Endodermal cell (in vitro differentiated cells): ENCODE results near the gene NKX1-2. TPM values are rescaled to one million over a fixed set of nuclear protein-coding genes. Genes with fewer than 3 reads are reported as not detected.

Experiments used
- DNase-seq: peaks from one replicate; pipeline ENCODE4 v3.0.0-alpha.2; 2017
- H3K27ac ChIP-seq: 2 replicates; pipeline ENCODE4 v1.5.1; 2013; ENCODE audit warnings: mild to moderate bottlenecking, low read depth, low read length, moderate library complexity
- H3K27me3 ChIP-seq: 2 replicates; pipeline ENCODE4 v1.6.1; 2013; ENCODE audit warnings: mild to moderate bottlenecking, low read length, moderate library complexity; ENCODE audit not compliant: insufficient read depth, control insufficient read depth, poor library complexity, severe bottlenecking
- H3K36me3 ChIP-seq: 2 replicates; pipeline ENCODE4 v1.7.0; 2013; ENCODE audit warnings: mild to moderate bottlenecking, low read length, moderate library complexity; ENCODE audit not compliant: control insufficient read depth, insufficient read depth
- H3K4me1 ChIP-seq: one replicate; pipeline ENCODE4 v1.7.0; 2013; ENCODE audit warnings: low read length; ENCODE audit not compliant: control insufficient read depth, insufficient read depth
- H3K4me3 ChIP-seq: 2 replicates; pipeline ENCODE4 v1.5.1; 2013; ENCODE audit warnings: mild to moderate bottlenecking, low read length, moderate library complexity
- H3K9ac ChIP-seq: 2 replicates; pipeline ENCODE4 v1.6.1; 2013; ENCODE audit warnings: mild to moderate bottlenecking, low read length, moderate library complexity; ENCODE audit not compliant: poor library complexity, severe bottlenecking; ENCODE audit errors: extremely low read depth
- H3K9me3 ChIP-seq: 2 replicates; pipeline ENCODE4 v1.6.1; 2013; ENCODE audit warnings: mild to moderate bottlenecking, low read length, moderate library complexity; ENCODE audit not compliant: control insufficient read depth
- H3K27ac Mint-ChIP-seq: 2 replicates; pipeline ENCODE4 v1.8.0; 2020; ENCODE audit warnings: mixed read lengths
- H3K27me3 Mint-ChIP-seq: 2 replicates; pipeline ENCODE4 v1.8.0; 2021; ENCODE audit warnings: mild to moderate bottlenecking, mixed read lengths; ENCODE audit not compliant: insufficient read depth
- H3K36me3 Mint-ChIP-seq: 2 replicates; pipeline ENCODE4 v1.8.0; 2020; ENCODE audit warnings: low read depth, mixed read lengths
- H3K4me1 Mint-ChIP-seq: 2 replicates; pipeline ENCODE4 v1.8.0; 2020; ENCODE audit warnings: mixed read lengths
- H3K4me3 Mint-ChIP-seq: 2 replicates; pipeline ENCODE4 v1.8.0; 2020; ENCODE audit warnings: mild to moderate bottlenecking, moderate library complexity, mixed read lengths
- H3K9me3 Mint-ChIP-seq: 2 replicates; pipeline ENCODE4 v1.8.0; 2020; ENCODE audit warnings: mild to moderate bottlenecking, mixed read lengths
- WGBS, 2 experiments: methylation state at CpG; one replicate each; pipeline versions ENCODE4 v1.1.5 to v1.1.7; 2013; ENCODE audit warnings: missing lambda C conversion rate in 2 of 2, mixed read lengths in 1 of 2; ENCODE audit not compliant: insufficient coverage in 1 of 2, insufficient read length in 1 of 2; 5-methylcytosine and 5-hydroxymethylcytosine counted together
- total RNA-seq, 2 donors: library from RNA; stranded (reverse); fragmentation: NEBNext Ultra II Directional in 1 of 2; extraction: Animal tissue kit (Norgen Biotek cat#: 25700) in 1 of 2; gene quantifications; 2 replicates in 1 of 2; 3 replicates in 1 of 2; pipeline ENCODE4 v1.2.1, GENCODE V29; 2021
- TF ChIP-seq, protein P1 (sequence below): fragments of 200-600 bp; sonication (generic); conservative IDR thresholded peaks from 2 replicates; pipeline ENCODE4 v1.5.0; 2021; ENCODE audit warnings: antibody characterized with exemption, mild to moderate bottlenecking

Gene NKX1-2
- total RNA-seq, 2 donors from 2014 or later: 2.3 to 3.3 TPM

DNA sequence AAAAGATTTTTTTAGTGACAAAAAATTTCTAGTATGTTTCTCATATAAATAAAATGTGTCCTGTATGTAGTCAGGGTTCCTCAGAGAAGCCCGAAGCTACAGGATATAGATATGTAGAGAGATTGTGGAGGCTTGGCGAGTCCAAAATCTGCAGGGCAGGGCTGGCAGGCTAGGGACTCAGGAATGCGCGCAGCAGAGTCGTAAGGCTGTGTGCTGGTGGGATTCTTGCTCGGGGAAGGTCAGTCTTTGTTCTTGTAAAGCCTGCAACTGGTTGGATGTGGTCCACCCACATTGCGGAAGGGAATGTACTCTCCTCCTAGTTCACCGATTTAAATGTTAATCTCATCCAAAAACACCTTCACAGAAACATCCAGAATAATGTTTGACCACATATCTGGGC is 42.4 kb upstream of the NKX1-2 start:
- Mint-ChIP-seq H3K36me3 (peaks cover 37% of the 10 kb centered on the region), H3K27me3 (no peaks in the 10 kb centered on the region), H3K27ac (no peak overlapping the region), H3K9me3 (peaks cover 1% of the 10 kb centered on the region), H3K4me3 (no peak overlapping the region), H3K4me1 (no peaks in the 10 kb centered on the region)
- Histone ChIP-seq H3K9ac (no peak overlapping the region), H3K27me3 (no peaks in the 10 kb centered on the region), H3K9me3 (no peaks in the 10 kb centered on the region), H3K4me3 (no peak overlapping the region), H3K27ac (no peak overlapping the region), H3K4me1 (no peaks in the 10 kb centered on the region), H3K36me3 (no peaks in the 10 kb centered on the region)
- TF ChIP-seq, protein P1, sequence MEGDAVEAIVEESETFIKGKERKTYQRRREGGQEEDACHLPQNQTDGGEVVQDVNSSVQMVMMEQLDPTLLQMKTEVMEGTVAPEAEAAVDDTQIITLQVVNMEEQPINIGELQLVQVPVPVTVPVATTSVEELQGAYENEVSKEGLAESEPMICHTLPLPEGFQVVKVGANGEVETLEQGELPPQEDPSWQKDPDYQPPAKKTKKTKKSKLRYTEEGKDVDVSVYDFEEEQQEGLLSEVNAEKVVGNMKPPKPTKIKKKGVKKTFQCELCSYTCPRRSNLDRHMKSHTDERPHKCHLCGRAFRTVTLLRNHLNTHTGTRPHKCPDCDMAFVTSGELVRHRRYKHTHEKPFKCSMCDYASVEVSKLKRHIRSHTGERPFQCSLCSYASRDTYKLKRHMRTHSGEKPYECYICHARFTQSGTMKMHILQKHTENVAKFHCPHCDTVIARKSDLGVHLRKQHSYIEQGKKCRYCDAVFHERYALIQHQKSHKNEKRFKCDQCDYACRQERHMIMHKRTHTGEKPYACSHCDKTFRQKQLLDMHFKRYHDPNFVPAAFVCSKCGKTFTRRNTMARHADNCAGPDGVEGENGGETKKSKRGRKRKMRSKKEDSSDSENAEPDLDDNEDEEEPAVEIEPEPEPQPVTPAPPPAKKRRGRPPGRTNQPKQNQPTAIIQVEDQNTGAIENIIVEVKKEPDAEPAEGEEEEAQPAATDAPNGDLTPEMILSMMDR: no peak
- DNase-seq: no peak
- 88 to 100% methylated on average over 4 to 8 of the region's 8 CpGs for WGBS, 2 experiments

DNA sequence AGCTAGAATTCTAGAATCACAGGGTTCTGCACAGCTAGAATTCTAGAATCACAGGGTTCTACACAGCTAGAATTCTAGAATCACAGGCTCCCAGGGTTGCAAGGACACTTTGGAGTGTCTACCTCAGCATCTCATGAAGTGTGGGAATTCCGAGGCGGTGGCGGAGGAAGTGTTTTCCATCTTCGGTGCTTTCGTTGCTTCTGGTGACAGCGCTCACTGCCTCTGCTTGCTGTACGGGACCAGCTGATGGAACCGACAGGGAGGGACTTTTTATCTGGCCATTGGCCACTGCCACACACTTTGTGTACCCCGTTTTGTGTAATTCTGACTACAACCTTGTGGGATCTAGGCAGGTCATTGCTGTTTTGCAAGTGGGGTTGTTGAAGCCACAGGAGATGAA is 41.3 kb upstream of the NKX1-2 start:
- Histone ChIP-seq H3K27me3 (no peaks in the 10 kb centered on the region), H3K27ac (no peak overlapping the region), H3K4me3 (no peak overlapping the region), H3K36me3 (no peaks in the 10 kb centered on the region), H3K9ac (no peak overlapping the region), H3K9me3 (peaks cover 11% of the 10 kb centered on the region), H3K4me1 (no peaks in the 10 kb centered on the region)
- Mint-ChIP-seq H3K9me3 (peaks cover 12% of the 10 kb centered on the region), H3K27ac (no peak overlapping the region), H3K4me3 (no peak overlapping the region), H3K36me3 (peaks cover 49% of the 10 kb centered on the region), H3K4me1 (no peaks in the 10 kb centered on the region), H3K27me3 (no peaks in the 10 kb centered on the region)
- no peak for DNase-seq
- TF ChIP-seq, protein P1: no peak
- 95 to 96% methylated on average over 4 to 9 of the region's 9 CpGs for WGBS, 2 experiments

DNA sequence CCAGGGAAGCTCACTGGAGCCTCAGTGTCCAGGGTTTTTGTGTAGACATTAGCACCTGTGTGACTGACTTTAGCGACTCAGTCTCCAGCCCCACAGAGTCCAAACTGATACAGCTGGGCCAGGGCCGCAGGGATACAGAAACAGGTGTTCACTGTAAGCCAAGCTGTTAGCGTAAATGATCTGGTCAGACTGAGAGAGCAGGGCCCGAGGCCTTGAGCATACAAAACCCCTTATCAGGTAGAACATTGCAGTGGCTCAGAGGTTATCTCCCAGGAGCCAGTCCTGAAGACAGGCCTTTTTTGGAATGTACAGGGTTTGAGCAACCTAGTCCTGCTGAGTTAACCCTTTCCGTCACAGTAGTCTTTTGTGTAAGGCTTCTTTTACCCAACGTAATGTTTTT is 36.8 kb upstream of the NKX1-2 start:
- no peak overlapping the region for H3K4me3 Mint-ChIP-seq
- Histone ChIP-seq H3K4me3 (no peak overlapping the region), H3K36me3 (no peaks in the 10 kb centered on the region), H3K27ac (no peak overlapping the region), H3K9ac (no peak overlapping the region), H3K27me3 (no peaks in the 10 kb centered on the region), H3K9me3 (peaks cover 11% of the 10 kb centered on the region), H3K4me1 (no peaks in the 10 kb centered on the region)
- no peak for DNase-seq
- WGBS, 2 experiments: 93 to 95% methylated on average over 4 to 6 of the region's 6 CpGs
- no peaks in the 10 kb centered on the region for H3K27me3 Mint-ChIP-seq
- H3K9me3 Mint-ChIP-seq: peaks cover 14% of the 10 kb centered on the region
- H3K27ac Mint-ChIP-seq: no peak overlapping the region
- TF ChIP-seq, protein P1: no peak
- peaks cover 3% of the 10 kb centered on the region for H3K4me1 Mint-ChIP-seq
- H3K36me3 Mint-ChIP-seq: peaks cover 48% of the 10 kb centered on the region
